Neural progenitor cell (in vitro differentiated cells): ENCODE results near the gene PKN1.

Source experiments
- CTCF ChIP-seq: fragments of 200-600 bp; sonication (generic); IDR thresholded peaks from 2 replicates; pipeline ENCODE4 v1.5.1; 2017; ENCODE audit warnings: antibody characterized with exemption, mild to moderate bottlenecking
- EZH2 ChIP-seq: fragments of 200-600 bp; sonication (generic); IDR thresholded peaks from 2 replicates; pipeline ENCODE4 v1.6.1; 2017; ENCODE audit warnings: antibody characterized with exemption, mild to moderate bottlenecking, moderate library complexity

GRCh38 chr19:14473073-14473977, 40.2 kb downstream of the PKN1 start:
- TF ChIP-seq CTCF: no peak
- no peak for TF ChIP-seq EZH2
